ENCODE data around the gene ISG15.

DNA sequence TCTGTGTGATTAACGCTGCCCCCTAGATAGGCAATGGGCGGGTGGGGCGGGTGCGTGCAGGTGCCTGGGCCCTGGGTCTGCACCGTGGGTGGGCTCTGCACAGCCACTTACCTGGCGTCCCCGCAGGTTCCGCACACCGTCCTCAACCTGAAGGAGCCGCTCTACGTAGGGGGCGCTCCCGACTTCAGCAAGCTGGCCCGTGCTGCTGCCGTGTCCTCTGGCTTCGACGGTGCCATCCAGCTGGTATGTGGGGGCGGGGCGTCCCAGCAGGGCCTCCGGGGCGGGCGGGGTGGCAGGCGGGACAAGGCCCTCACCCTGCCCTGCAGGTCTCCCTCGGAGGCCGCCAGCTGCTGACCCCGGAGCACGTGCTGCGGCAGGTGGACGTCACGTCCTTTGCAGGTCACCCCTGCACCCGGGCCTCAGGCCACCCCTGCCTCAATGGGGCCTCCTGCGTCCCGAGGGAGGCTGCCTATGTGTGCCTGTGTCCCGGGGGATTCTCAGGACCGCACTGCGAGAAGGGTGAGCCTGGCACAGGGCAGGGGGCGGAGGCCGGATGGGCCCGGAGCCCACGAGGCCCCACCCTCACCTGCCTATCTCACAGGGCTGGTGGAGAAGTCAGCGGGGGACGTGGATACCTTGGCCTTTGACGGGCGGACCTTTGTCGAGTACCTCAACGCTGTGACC is 38.0 kb downstream of the ISG15 start:
- no peak for TF ChIP-seq ELF4 (IDR thresholded peaks at IDR 0.05)
- no peak for TF ChIP-seq CTBP1 (IDR thresholded peaks at IDR 0.05; ENCODE audit: borderline replicate concordance)
- TF ChIP-seq, protein P1, sequence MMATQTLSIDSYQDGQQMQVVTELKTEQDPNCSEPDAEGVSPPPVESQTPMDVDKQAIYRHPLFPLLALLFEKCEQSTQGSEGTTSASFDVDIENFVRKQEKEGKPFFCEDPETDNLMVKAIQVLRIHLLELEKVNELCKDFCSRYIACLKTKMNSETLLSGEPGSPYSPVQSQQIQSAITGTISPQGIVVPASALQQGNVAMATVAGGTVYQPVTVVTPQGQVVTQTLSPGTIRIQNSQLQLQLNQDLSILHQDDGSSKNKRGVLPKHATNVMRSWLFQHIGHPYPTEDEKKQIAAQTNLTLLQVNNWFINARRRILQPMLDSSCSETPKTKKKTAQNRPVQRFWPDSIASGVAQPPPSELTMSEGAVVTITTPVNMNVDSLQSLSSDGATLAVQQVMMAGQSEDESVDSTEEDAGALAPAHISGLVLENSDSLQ (IDR thresholded peaks at IDR 0.05) = no peak
- no peak for TF ChIP-seq FOXA1 (IDR thresholded peaks at IDR 0.05)
- no peak for TF ChIP-seq HDGF (IDR thresholded peaks at IDR 0.05; ENCODE audit: borderline replicate concordance)
- no peak for TF ChIP-seq ZNF384 (IDR thresholded peaks at IDR 0.05)
- no peak for TF ChIP-seq TARDBP (IDR thresholded peaks at IDR 0.05)
- TF ChIP-seq BHLHE40 (IDR thresholded peaks at IDR 0.05; ENCODE audit: borderline replicate concordance) = no peak
- TF ChIP-seq FOXM1 (IDR thresholded peaks at IDR 0.05; ENCODE audit: borderline replicate concordance) = no peak
- TF ChIP-seq FOXK2 (IDR thresholded peaks at IDR 0.05) = no peak
- TF ChIP-seq SUZ12 (IDR thresholded peaks at IDR 0.05) = no peak
- no peak for TF ChIP-seq SP1 (IDR thresholded peaks at IDR 0.05)
- no peak for TF ChIP-seq ARNT (IDR thresholded peaks at IDR 0.05)

Data from HEK293T (cell line).